Stimulated activated CD8-positive, alpha-beta memory T cell treated with anti-CD3 and anti-CD28 coated beads, Interleukin-15, amount 100 ng/mL, for 48 hours (primary cell): ENCODE measurements around the gene CTRL.
A peak's percentile ranks its signal among the peaks of the same experiment; 100 is the strongest.
"Not testable (repeated sequence)": the region's sequence is repeated elsewhere in the genome, so short reads cannot be mapped to it uniquely, and the experiment has no call there.

ENCODE experiments used
- DNase-seq, 2 donors: peaks; one replicate each; pipeline ENCODE4 v3.0.0-alpha.2; 2020; ENCODE audit warnings: low read depth in 2 of 2

Gene CTRL

DNA sequence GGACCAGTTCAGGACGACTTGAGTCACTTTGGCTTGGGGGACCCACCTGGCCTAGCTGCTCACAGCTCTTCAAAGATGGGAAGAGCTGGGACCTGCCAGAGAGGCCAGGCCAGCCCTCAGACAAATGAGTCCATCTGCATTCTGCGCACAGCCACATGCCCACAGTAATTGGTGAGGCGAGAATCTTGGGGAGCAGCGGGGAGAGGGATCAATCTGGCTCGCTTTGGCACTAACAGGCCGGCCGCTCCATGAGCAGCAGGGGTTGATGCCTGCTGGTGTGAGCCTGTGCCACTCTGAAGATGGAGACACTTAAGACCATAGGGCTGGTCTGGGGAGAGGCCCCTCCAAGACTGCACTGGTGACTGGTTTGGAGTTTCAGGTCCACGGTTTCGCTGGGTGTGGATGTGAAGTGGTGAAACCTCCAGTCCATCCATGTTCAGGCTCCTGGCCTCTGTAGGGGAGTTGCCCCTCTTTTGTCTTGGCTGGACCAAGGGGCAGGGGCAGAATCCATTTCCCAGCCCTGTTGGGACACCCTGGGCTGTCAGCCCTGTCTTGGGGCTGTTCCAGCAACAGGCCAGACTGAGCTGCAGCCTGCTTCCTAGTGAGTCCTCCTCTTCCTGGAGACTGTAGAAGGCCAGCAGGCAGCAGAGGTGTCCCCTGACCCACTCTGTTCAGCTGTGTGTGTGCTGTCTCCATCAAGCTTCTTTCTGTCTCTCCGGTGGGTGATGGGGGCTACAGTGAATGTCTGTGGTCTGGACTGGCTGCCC, 7.3 kb downstream of the CTRL start:
- no peak for DNase-seq

GRCh38 chr16:67923414-67924116, 8.1 kb downstream of the CTRL start:
- DNase-seq: no peak

GRCh38 chr16:67922740-67923139, 8.9 kb downstream of the CTRL start:
- no peak for DNase-seq

DNA sequence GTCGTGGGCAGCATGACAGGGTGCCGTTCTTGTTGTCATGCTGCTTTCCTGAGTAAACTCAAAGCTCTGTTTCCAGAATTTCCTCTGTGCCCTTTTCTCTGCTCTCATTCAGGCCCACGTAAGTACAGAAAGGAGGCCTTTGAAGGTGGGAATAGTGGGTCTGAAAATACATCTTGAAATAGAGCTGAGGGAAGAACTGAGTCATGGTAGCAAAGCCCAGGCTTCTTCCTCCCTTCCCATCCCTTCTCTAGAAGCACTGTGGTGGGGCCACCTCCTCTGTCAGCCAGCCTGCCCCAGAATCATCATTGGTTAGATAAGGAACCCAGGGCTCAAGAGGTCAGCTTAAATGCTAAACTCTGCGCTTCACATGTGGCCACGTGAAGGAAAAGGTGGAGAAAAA, 9.4 kb downstream of the CTRL start:
- DNase-seq: no peak

DNA sequence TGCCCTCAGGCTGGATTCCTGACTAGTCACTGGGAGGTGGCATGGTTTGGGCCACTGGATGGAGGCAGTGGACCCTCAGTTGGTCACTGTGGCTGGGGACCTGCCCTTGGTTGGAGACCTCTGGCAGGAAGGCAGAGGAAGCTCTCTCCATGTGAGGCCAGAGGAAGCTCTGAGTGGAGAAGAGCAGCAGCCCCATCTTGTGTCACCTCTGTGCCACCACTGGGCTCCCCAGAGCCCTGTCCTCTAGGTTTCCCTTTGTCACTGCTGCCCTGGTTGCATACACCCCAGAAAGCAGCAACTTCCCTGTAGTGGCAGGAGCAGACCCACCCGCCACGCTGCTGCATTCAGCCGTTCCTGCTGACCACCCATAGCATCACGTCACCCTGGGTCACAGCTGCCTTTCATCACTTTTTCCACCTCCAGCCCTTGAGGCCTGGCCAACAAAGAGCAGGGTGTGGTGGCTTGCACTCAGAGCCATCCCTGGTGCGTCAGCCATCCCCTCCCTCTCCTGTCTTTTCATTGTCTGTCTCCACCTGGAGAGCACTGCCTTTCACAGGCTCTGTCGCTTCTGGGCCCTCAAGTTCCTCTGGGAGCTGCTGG, 11.9 kb downstream of the CTRL start:
- DNase-seq: no peak

GRCh38 chr16:67917852-67918236, 13.8 kb downstream of the CTRL start:
- DNase-seq: peak in 1 of 2 donors; percentile 46

- DNase-seq: no peak
Measured at GRCh38 chr16:67917140-67917851, 14.4 kb downstream of the CTRL start.

GRCh38 chr16:67915831-67916723, 15.6 kb downstream of the CTRL start:
- DNase-seq: no peak

DNA sequence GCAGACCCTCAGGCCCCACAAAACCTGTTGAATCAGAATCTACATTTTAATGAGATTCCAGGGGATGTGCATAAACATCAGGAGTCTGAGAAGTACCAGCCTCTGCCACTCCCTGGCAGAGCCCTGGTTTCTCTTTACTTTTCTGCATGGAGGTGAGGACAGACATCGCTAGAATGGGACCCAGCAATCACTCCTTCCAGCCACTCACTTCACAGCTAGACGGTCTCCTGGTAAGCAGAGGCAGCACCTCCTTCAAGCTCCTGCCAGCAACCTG, 16.2 kb downstream of the CTRL start:
- DNase-seq: not testable (repeated sequence)

DNA sequence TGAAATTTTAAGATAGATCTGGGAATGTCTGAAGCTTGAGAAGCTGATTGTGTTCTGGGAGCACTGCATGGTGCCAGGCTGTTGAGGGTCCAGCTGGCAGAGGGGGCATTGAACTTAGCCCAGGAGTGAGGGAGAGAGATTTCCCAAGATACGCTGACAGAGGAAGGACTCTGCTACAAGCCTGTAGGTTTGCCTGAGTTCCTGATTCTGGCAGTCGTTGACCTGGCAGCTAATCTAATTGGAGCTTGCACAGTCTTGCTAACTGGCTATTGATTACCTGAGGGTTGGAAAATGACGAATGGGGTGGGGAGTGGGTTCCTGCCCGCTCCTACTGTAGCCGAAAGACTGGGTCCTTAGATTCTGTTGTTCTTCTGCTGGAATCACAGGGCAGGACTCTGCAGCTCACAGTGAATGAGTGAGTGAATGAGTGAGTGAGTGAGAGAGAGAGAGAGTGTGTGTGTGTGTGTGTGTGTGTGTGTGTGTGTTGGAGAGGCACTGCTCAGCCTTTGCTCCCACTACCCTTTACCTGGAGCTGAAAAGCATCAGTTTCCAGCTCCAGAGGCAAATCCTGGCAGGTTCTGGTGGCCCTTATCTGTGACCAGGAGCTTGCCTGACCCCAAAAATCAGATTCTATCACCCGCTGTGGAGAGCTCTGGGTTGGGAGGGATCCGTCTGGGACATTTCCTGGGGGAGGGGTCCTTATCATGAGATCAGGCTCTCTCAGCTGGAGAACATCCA, 16.7 kb downstream of the CTRL start:
- DNase-seq: no peak

DNA sequence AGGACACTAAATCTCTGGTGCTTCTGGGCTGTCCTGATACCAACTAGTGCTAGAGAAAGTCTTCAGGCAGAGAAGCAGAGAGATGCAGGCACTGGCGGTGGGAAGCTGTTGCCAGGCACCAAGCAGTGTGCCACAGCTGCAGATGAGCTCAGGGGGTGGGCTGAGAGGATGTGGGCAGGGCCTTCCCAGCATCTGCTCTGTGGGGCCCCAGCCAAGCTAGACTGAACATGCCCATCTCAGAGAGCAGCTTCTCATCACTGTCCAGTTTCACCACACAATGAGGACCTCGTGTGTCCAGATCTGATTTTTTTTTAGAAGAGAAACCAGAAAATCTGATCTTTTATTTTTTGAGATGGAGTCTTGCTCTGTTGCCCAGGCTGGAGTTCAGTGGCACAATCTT, 21.5 kb downstream of the CTRL start:
- peak in 1 of 2 donors; percentile 25 for DNase-seq

DNA sequence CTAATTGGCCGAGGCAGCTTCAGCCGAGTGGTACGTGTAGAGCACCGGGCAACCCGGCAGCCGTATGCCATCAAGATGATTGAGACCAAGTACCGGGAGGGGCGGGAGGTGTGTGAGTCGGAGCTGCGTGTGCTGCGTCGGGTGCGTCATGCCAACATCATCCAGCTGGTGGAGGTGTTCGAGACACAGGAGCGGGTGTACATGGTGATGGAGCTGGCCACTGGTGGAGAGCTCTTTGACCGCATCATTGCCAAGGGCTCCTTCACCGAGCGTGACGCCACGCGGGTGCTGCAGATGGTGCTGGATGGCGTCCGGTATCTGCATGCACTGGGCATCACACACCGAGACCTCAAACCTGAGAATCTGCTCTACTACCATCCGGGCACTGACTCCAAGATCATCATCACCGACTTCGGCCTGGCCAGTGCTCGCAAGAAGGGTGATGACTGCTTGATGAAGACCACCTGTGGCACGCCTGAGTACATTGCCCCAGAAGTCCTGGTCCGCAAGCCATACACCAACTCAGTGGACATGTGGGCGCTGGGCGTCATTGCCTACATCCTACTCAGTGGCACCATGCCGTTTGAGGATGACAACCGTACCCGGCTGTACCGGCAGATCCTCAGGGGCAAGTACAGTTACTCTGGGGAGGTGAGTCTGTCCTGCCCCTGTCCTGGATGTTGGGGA, 22.5 kb downstream of the CTRL start:
- DNase-seq: no peak

- no peak for DNase-seq
Measured at GRCh38 chr16:67907397-67908180, 24.1 kb downstream of the CTRL start.

- DNase-seq: no peak
Measured at GRCh38 chr16:67902831-67903230, 28.8 kb downstream of the CTRL start.

GRCh38 chr16:67901734-67902133, 29.9 kb downstream of the CTRL start:
- DNase-seq: no peak

DNA sequence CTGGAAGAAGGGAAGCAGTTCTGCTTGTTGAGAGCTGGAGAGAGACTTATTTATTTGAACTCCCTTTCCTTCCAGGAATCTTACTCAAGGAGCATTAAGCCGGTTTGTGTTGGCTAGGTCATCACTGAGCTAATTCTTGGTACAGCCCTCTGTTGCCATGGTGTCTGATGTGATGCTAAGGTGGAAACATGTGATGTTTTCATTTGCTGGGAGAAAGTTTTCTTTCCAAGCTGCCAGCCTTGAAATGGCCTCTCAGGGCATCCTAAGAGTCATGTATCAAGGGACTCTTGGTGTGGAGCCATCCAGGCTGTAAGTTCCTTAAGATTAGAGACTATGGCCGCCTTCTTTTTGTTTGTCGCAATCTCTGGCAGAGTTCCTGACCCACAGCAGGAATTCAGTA, 34.4 kb downstream of the CTRL start:
- DNase-seq: no peak

- no peak for DNase-seq
Measured at GRCh38 chr16:67893743-67894399, 37.8 kb downstream of the CTRL start.

DNA sequence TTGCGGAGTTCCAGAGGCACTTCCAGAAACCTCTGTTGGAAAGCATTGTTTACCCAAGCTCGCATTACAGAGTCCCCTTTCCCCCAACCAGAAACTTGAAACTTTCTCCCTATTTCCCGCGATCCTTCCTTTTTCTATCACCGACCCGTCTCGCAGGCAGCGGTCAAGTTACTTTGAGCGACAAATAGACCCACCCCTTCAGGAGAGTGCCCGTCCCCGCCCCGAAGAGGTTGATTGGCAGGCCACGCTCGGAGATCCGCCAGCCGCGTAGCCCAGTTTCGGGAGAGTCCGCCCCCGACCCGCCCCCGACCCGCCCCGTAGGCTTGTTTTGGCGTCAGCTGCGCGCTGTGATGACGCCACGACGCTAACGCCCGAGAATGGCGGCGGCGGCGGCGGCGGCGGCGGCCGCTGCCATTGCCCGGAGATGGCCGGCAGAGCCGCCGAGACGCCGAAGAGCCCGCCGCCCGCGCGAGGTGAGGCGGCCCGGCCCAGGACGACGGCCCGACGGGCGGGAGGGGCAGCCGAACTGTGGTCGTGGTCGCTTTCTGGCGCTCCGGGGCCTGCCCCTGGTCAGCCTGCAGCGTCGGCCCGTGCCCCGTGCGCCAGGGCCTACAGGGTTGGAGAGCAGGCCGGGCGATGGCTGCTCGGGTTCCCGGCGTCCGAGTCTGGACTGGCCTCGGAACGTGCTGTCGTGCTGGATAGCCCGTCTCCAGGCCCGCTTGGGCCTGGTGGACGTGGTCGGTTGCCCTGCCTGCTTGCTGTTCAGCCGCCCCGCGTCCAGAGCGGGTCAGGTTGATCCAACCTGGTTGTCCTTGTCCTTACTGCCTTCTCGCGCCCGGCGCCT, 38.5 kb downstream of the CTRL start, which contains the start of gene PSKH1:
TSS of gene PSKH1 (plus strand) at position 356 of the 844 bp plus-strand sequence. CDS start 15,496 bp downstream, outside the sequence.
- DNase-seq: peak; percentile 91 to 92
